Sigmoid colon (tissue), 4 donors: Measurements from ENCODE around the gene TP53INP2.

ENCODE experiments used
- EP300 ChIP-seq, 4 donors: sonication (generic); formaldehyde crosslinking; IDR thresholded peaks; one replicate each; pipeline ENCODE4 v1.6.1; 2017; ENCODE audit warnings: antibody characterized with exemption in 4 of 4
- POLR2A ChIP-seq, 2 donors: fragments of 450-650 bp; IDR thresholded peaks; one replicate each; pipeline ENCODE4 v1.6.1; 2016; ENCODE audit warnings: antibody characterized with exemption in 2 of 2, mild to moderate bottlenecking in 2 of 2, moderate library complexity in 2 of 2
- TF ChIP-seq, protein P1 (sequence below), 4 experiments: fragments of 450-650 bp in 3 of 4; fragments of 200-600 bp in 1 of 4; IDR thresholded peaks; one replicate each; pipeline ENCODE4 v1.5.1; 2016 to 2019; ENCODE audit warnings: antibody characterized with exemption in 4 of 4, mild to moderate bottlenecking in 3 of 4, moderate library complexity in 2 of 4

DNA sequence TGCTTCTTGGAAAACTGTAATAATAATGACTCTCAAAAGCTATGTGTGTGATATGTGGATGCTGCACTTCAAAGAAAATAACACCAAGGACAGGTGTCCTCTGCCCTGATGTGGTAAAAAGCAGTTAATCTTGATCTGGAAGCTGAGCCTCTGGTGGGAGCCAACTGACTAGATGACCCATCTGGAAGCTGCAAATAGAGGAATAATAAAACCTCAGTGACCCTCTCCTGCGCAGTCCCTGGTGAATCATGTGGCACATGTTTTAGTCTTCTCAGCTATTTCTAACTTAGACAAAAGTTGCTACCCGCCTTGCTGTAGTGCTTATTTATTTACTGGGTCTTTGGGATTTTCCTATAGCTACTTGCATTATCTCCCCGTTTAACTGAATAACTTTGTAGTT is 47.3 kb downstream of the TP53INP2 start:
- TF ChIP-seq, protein P1, sequence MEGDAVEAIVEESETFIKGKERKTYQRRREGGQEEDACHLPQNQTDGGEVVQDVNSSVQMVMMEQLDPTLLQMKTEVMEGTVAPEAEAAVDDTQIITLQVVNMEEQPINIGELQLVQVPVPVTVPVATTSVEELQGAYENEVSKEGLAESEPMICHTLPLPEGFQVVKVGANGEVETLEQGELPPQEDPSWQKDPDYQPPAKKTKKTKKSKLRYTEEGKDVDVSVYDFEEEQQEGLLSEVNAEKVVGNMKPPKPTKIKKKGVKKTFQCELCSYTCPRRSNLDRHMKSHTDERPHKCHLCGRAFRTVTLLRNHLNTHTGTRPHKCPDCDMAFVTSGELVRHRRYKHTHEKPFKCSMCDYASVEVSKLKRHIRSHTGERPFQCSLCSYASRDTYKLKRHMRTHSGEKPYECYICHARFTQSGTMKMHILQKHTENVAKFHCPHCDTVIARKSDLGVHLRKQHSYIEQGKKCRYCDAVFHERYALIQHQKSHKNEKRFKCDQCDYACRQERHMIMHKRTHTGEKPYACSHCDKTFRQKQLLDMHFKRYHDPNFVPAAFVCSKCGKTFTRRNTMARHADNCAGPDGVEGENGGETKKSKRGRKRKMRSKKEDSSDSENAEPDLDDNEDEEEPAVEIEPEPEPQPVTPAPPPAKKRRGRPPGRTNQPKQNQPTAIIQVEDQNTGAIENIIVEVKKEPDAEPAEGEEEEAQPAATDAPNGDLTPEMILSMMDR (IDR thresholded peaks at IDR 0.05), result no peak
- no peak for TF ChIP-seq EP300 (IDR thresholded peaks at IDR 0.05)
- TF ChIP-seq POLR2A (IDR thresholded peaks at IDR 0.05), result no peak
